CD4-positive, alpha-beta T cell treated with Interleukin-12 subunit alpha and Interleukin-12 subunit beta, for 1 hour (primary cell): ENCODE measurements around the gene CTAG1B.
"Not testable (repeated sequence)": the region's sequence is repeated elsewhere in the genome, so short reads cannot be mapped to it uniquely, and the experiment has no call there.

Experiments used
- DNase-seq: peaks from one replicate; pipeline ENCODE4 v3.0.0-alpha.2; 2020

Gene CTAG1B

GRCh38 chrX:154619182-154619581 is at the start of gene CTAG1B:
TSS of gene CTAG1B (minus strand) at chrX:154619282. CDS start at chrX:154619218, 64 bp downstream.
- not testable (repeated sequence) for DNase-seq

- no peak for DNase-seq
Measured at GRCh38 chrX:154661899-154662298, 42.8 kb upstream of the CTAG1B start.

GRCh38 chrX:154661170-154661569 is 42.1 kb upstream of the CTAG1B start:
- DNase-seq, result no peak

GRCh38 chrX:154660541-154660940 is 41.5 kb upstream of the CTAG1B start:
- DNase-seq, result no peak

GRCh38 chrX:154658957-154659356 is 39.9 kb upstream of the CTAG1B start:
- no peak for DNase-seq

- DNase-seq, result no peak
Measured at GRCh38 chrX:154658187-154658586, 39.1 kb upstream of the CTAG1B start.

- DNase-seq, result no peak
Measured at GRCh38 chrX:154657226-154657805, 38.2 kb upstream of the CTAG1B start.

GRCh38 chrX:154655786-154656185 is 36.7 kb upstream of the CTAG1B start:
- DNase-seq, result no peak

- DNase-seq, result no peak
Measured at GRCh38 chrX:154655346-154655745, 36.3 kb upstream of the CTAG1B start.

- no peak for DNase-seq
Measured at GRCh38 chrX:154654925-154655324, 35.8 kb upstream of the CTAG1B start.

GRCh38 chrX:154654372-154654771 is 35.3 kb upstream of the CTAG1B start:
- no peak for DNase-seq

GRCh38 chrX:154653413-154653812 is 34.3 kb upstream of the CTAG1B start, which contains the start of gene CTAG2:
TSS of gene CTAG2 (minus strand) at chrX:154653579. CDS start at chrX:154653515, 64 bp downstream.
- DNase-seq, result not testable (repeated sequence)

GRCh38 chrX:154653048-154653401 is 33.9 kb upstream of the CTAG1B start:
- no peak for DNase-seq

GRCh38 chrX:154652311-154653047 is 33.4 kb upstream of the CTAG1B start:
- no peak for DNase-seq

GRCh38 chrX:154650221-154650510 is 31.1 kb upstream of the CTAG1B start:
- DNase-seq, result no peak

- DNase-seq, result no peak
Measured at GRCh38 chrX:154649503-154650220, 30.6 kb upstream of the CTAG1B start.

GRCh38 chrX:154648931-154649330 is 29.8 kb upstream of the CTAG1B start:
- DNase-seq, result no peak

GRCh38 chrX:154645745-154646378 is 26.8 kb upstream of the CTAG1B start:
- not testable (repeated sequence) for DNase-seq

GRCh38 chrX:154643708-154644107 is 24.6 kb upstream of the CTAG1B start:
- not testable (repeated sequence) for DNase-seq

- DNase-seq, result not testable (repeated sequence)
Measured at GRCh38 chrX:154641740-154642139, 22.7 kb upstream of the CTAG1B start.

GRCh38 chrX:154633661-154634060 is 14.6 kb upstream of the CTAG1B start:
- not testable (repeated sequence) for DNase-seq

- DNase-seq, result not testable (repeated sequence)
Measured at GRCh38 chrX:154630949-154631348, 11.9 kb upstream of the CTAG1B start.

GRCh38 chrX:154628960-154629359 is 9.9 kb upstream of the CTAG1B start:
- DNase-seq, result not testable (repeated sequence)
